GM18520 (cell line): ENCODE data around the gene HEY2.
"Not testable (repeated sequence)": the region's sequence is repeated elsewhere in the genome, so short reads cannot be mapped to it uniquely, and the experiment has no call there.

Experiments
- ATAC-seq: cut with Tn5 transposase; IDR thresholded peaks from one replicate; pipeline ENCODE4 v1.9.1; 2021; ENCODE audit not compliant: unreplicated experiment

The HEY2 gene

DNA sequence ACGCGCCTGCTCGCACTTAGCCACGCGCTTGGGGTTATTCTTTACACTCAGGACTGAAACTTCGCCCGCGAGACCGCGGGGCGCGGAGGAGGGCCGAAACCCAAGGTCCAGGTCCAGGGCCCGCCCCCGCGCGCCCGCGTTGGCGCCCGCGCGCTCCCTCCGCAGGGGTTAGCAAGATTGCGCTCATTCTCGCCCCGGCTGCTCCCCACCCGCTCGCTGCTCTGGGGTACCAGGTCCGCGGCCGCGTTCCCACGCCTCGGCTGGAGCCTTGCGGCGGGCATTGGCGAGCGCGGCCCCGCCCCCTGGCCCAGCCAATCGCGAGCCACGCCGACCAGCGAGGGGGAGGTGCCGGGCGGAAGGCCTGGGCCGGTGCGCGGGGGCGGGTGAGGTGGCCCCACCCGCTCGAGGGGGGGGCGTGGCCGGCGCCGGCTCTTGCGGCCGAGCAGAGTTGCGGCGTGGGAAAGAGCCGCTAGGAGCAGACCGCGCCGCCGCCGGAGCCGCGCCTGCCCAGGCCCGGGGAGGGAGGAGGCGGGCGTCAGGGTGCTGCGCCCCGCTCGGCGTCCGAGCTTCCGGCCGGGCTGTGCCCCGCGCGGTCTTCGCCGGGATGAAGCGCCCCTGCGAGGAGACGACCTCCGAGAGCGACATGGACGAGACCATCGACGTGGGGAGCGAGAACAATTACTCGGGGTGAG, at the start of gene HEY2:
TSS of gene HEY2 (plus strand) at position 460 of the 692 bp plus-strand sequence. CDS start at position 605, 145 bp downstream.
- peak; percentile 71 for ATAC-seq

- no peak for ATAC-seq
Observed at GRCh38 chr6:125700581-125701353, 48.7 kb upstream of the HEY2 start.

GRCh38 chr6:125701354-125701668, 48.1 kb upstream of the HEY2 start:
- no peak for ATAC-seq

- ATAC-seq, result not testable (repeated sequence)
Observed at GRCh38 chr6:125703882-125704281, 45.5 kb upstream of the HEY2 start.

GRCh38 chr6:125707615-125708243, 41.7 kb upstream of the HEY2 start:
- no peak for ATAC-seq

- ATAC-seq, result no peak
Observed at GRCh38 chr6:125711013-125711675, 38.3 kb upstream of the HEY2 start.

DNA sequence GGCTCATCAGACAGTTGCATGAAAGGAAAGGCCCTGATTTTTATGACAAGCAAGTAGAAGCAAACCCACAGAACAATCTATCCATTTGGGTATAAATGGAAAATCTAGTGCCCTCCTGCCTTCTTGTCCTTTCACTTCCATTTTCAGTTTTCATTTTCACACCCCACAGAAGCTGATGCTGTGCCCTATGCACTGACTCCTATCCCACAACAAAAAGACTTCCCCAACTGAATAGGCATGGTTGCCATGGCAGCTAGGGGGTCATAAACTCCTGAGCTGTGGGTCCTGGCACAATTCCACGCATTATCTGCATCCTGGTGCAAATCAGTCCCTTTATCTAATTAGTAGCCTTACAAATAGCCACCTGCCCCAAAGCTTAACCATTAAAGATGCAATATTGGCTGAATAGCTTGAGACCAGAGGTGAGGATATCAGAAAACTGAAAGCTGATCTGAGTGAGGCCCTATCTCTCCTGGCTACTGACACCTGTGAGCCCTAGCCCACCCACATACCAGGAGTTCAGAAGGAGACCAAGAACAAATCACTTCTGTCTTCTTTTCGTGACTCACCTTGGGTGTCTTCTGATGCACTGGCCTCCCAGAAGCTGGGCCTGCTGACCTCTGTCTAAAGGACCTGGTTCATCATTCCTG, 34.9 kb upstream of the HEY2 start:
- peak; percentile 43 for ATAC-seq

- ATAC-seq, result peak; percentile 78
Observed at GRCh38 chr6:125717120-125717731, 32.2 kb upstream of the HEY2 start.

DNA sequence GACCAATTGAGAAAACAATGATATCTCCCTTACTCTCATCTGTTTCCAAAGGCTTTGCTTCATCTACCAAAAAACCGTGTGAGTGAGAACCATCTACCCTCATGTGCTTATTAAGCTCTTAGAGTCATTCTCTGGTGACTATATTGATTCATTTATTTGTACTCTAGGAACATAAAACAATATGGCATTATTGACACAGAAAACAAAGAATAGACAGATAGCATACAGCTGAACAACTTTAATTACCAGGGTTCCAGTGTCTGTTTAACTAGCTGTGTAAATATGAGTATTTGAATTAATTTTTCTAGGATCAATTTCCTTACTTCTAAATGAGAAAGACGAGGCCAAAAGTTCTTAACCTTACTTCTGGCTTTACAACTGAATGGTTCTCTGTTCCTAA, 31.3 kb upstream of the HEY2 start:
- ATAC-seq, result no peak

- ATAC-seq, result no peak
Observed at GRCh38 chr6:125722886-125723285, 26.5 kb upstream of the HEY2 start.

DNA sequence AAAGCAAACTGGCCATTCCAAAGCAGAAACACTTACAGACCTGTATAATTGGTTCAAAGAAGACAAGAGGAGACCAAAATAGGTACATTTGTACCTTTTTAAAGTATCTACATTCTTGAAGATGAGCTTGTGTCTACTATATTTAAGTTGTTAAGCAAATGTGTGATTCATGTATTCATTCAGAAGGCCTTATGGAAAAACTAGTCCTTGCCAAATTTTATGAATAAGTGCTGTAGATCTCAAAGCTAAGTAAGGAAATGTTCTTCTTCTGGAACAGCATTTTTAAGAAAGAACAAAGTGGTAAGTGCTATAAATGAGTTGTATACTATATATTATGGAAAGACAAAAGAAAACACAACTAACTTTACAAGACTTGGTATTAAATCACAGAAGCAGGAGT, 22.2 kb upstream of the HEY2 start:
- no peak for ATAC-seq

DNA sequence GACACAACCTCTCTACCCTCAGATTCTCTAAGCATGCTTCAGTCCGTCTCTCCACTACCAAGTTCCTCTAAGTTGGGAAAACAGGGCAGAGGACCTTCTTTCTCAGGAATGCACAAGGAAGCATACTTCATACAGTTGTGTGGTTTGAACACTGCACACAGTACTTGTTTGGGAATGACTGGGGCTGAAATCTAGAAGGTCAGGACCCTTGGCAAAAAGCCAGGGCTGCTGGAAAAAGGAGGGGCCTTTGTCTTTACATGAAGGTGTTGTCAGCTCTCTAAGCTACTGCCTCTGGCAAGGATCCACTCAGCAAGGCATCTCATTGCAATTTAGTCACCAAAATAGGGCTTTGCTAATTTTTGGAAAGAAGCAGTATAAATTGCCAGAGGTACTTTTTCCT, 20.7 kb upstream of the HEY2 start:
- ATAC-seq, result no peak

GRCh38 chr6:125729983-125730382, 19.4 kb upstream of the HEY2 start:
- ATAC-seq, result no peak

GRCh38 chr6:125732398-125732797, 17.0 kb upstream of the HEY2 start:
- ATAC-seq, result no peak

DNA sequence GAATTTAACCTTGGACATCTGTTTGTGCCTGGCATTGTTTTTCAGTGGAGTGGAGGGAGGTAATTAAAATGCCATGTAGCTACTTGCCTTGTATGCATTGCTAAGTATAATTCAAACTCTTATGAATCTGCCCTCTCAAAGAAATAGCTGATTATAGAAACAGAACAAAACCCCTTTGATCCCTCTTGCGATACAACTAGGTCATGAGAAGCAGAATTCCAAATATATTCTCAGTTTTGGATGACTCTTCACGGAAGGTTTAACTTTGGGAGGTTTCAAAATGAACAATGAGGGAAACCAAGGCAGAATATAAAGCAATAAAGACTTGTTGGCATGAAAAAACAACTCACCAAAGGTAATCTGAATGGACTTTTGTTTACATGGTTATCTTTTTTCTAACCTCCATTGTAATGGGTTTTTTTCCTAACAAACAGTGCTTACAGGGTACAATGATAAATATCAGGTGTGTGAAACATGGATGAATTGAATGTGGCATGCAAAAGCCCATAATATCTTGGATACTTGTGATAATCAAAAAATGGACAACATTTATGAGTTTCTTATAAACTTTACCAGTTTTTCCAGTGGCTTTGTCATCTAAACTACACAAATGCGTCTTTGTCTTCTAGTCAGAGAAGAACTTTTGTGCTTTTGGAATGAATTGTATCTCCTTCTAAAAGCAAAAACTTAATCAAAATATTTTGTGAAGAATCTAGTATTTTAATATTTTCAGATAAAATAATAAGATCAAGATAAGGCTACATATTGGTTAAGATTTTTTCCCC, 15.7 kb upstream of the HEY2 start:
- no peak for ATAC-seq

- no peak for ATAC-seq
Observed at GRCh38 chr6:125738276-125738675, 11.2 kb upstream of the HEY2 start.

- no peak for ATAC-seq
Observed at GRCh38 chr6:125739364-125739763, 10.1 kb upstream of the HEY2 start.

DNA sequence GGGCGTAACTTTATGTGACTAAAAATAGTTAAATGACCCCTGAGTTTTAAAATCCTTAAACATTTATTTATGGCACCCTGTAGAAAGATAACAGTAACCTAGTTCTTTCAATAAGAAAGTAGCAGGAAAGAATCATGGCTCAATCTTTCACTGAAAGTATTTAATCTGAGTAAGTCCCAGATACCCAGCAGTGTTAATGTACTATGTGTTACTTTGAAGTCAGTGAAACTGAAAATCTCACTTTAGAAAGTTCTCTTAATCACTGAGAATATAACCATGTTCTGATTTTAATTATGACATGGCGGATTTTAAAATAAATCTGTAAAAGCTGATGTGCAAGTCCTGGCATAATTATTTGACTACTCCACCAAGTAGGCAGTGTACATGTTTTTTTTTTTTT, 8.1 kb upstream of the HEY2 start:
- no peak for ATAC-seq

GRCh38 chr6:125742024-125742423, 7.4 kb upstream of the HEY2 start:
- ATAC-seq, result no peak
